Colonic mucosa (tissue), 4 donors: ENCODE data around the gene DEFB126. TPM values are rescaled to one million over a fixed set of nuclear protein-coding genes. Genes with fewer than 3 reads are reported as not detected.
"Not testable (repeated sequence)": the region's sequence is repeated elsewhere in the genome, so short reads cannot be mapped to it uniquely, and the experiment has no call there.

Experiments used
- DNase-seq: peaks from one replicate; pipeline ENCODE4 v3.0.0-alpha.2; 2020
- H3K27ac ChIP-seq: fragments of 200-600 bp; one replicate; pipeline ENCODE4 v1.8.0; 2021
- H3K27me3 ChIP-seq: fragments of 200-600 bp; one replicate; pipeline ENCODE4 v1.8.0; 2021
- H3K36me3 ChIP-seq: fragments of 200-600 bp; one replicate; pipeline ENCODE4 v1.8.0; 2021
- H3K4me1 ChIP-seq: fragments of 200-600 bp; one replicate; pipeline ENCODE4 v1.8.0; 2021; ENCODE audit warnings: mild to moderate bottlenecking
- H3K4me3 ChIP-seq: fragments of 200-600 bp; one replicate; pipeline ENCODE4 v1.8.0; 2021
- H3K9ac ChIP-seq, 2 donors: one replicate each; pipeline ENCODE4 v1.7.0; 2013; ENCODE audit warnings: control low read depth in 2 of 2, low read depth in 2 of 2, low read length in 2 of 2
- H3K9me3 ChIP-seq: fragments of 200-600 bp; one replicate; pipeline ENCODE4 v1.8.0; 2021
- CTCF ChIP-seq: fragments of 200-600 bp; IDR thresholded peaks from one replicate; pipeline ENCODE4 v1.8.0; 2022; ENCODE audit warnings: antibody characterized with exemption, mild to moderate bottlenecking
- intact Hi-C: fragments of 100-400 bp; cut with DNase I; formaldehyde crosslinking; loops from one replicate; pipeline ENCODE4 v1.14.1; 2022
- total RNA-seq, 2 donors: library from RNA; stranded (reverse); fragmentation: NEBNext Ultra II Directional in 1 of 2; extraction: Animal tissue kit (Norgen Biotek cat#: 25700) in 1 of 2; gene quantifications; one replicate each; pipeline ENCODE4 v1.2.1, GENCODE V29; 2021
- donor health status: healthy.
- donor health status: DM: no; HTN: no; CAD: no.
- donor health status: DM: no; HTN: no; CAD: no.

The DEFB126 gene
- total RNA-seq = not detected

GRCh38 chr20:142290-142689 is at the start of gene DEFB126:
DEFB126 (plus strand) TSS chr20:142590; CDS start chr20:142629, 39 bp downstream.
- H3K4me1 ChIP-seq = no peaks in the 10 kb centered on the region
- no peaks in the 10 kb centered on the region for H3K27me3 ChIP-seq
- no peaks in the 10 kb centered on the region for H3K9me3 ChIP-seq
- H3K9ac ChIP-seq = no peak within 1 kb of the TSS
- H3K36me3 ChIP-seq = no peaks in the 10 kb centered on the region
- intact Hi-C loops = no loop called here
- H3K27ac ChIP-seq = no peak within 1 kb of the TSS
- no peak within 1 kb of the TSS for H3K4me3 ChIP-seq
- DNase-seq = no peak
- TF ChIP-seq CTCF = no peak

DNA sequence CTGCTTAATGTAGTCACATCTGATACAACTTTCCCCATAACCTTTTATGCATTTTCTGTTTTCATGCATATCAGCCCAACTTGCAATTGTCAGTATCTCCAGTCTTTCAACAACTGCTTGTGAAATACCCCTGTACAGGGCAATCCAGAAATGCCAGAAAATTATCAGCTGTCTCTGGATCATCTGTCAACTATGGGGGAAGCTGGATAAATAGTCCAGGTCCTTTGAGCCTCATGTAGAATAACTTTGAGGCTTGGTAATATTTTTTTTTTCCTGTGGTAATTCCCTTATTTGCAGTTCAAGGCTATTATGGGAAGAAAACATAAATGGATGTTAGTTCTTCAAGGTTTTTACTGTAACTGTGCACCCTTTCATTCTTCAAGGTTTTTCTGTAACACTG is 48.7 kb upstream of the DEFB126 start:
- Histone ChIP-seq H3K36me3 (no peaks in the 10 kb centered on the region), H3K9me3 (no peaks in the 10 kb centered on the region), H3K9ac (no peak overlapping the region), H3K4me3 (no peak overlapping the region), H3K4me1 (no peaks in the 10 kb centered on the region), H3K27me3 (no peaks in the 10 kb centered on the region), H3K27ac (no peak overlapping the region)
- intact Hi-C loops = no loop called here
- TF ChIP-seq CTCF = no peak
- DNase-seq = no peak

- Histone ChIP-seq H3K27me3 (no peaks in the 10 kb centered on the region), H3K36me3 (no peaks in the 10 kb centered on the region), H3K4me1 (no peaks in the 10 kb centered on the region), H3K4me3 (no peak overlapping the region), H3K9me3 (no peaks in the 10 kb centered on the region), H3K9ac (no peak overlapping the region), H3K27ac (no peak overlapping the region)
- no peak for DNase-seq
- intact Hi-C loops = no loop called here
- no peak for TF ChIP-seq CTCF
Measured at GRCh38 chr20:95215-95614, 47.2 kb upstream of the DEFB126 start.

GRCh38 chr20:97691-98090 is 44.7 kb upstream of the DEFB126 start:
- H3K9ac ChIP-seq, H3K27ac ChIP-seq, H3K36me3 ChIP-seq, H3K27me3 ChIP-seq, H3K4me3 ChIP-seq, DNase-seq, intact Hi-C loops, H3K4me1 ChIP-seq, H3K9me3 ChIP-seq: not testable (repeated sequence)

- no peak for TF ChIP-seq CTCF
- no peaks in the 10 kb centered on the region for H3K9me3 ChIP-seq
- no peak overlapping the region for H3K9ac ChIP-seq
- intact Hi-C loops = no loop called here
- DNase-seq = no peak
- no peak overlapping the region for H3K27ac ChIP-seq
- H3K4me3 ChIP-seq = no peak overlapping the region
- no peaks in the 10 kb centered on the region for H3K27me3 ChIP-seq
- no peaks in the 10 kb centered on the region for H3K36me3 ChIP-seq
- H3K4me1 ChIP-seq = no peaks in the 10 kb centered on the region
Measured at GRCh38 chr20:101975-102374, 40.4 kb upstream of the DEFB126 start.

GRCh38 chr20:103456-103855 is 38.9 kb upstream of the DEFB126 start:
- no peaks in the 10 kb centered on the region for H3K27me3 ChIP-seq
- intact Hi-C loops = no loop called here
- no peak for DNase-seq
- no peak for TF ChIP-seq CTCF
- H3K27ac ChIP-seq = no peak overlapping the region
- H3K36me3 ChIP-seq = no peaks in the 10 kb centered on the region
- H3K9ac ChIP-seq = no peak overlapping the region
- no peaks in the 10 kb centered on the region for H3K4me1 ChIP-seq
- no peaks in the 10 kb centered on the region for H3K9me3 ChIP-seq
- no peak overlapping the region for H3K4me3 ChIP-seq
